H9 (cell line): ENCODE results near the gene IPPK. TPM values are rescaled to one million over a fixed set of nuclear protein-coding genes. Genes with fewer than 3 reads are reported as not detected.

ENCODE experiments used
- DNase-seq: peaks from one replicate; pipeline ENCODE4 v3.0.0-alpha.2; 2017
- H2AFZ ChIP-seq: one replicate; pipeline ENCODE4 v1.6.1; 2013; ENCODE audit warnings: mild to moderate bottlenecking, low read length, control low read depth, moderate library complexity
- H2AK5ac ChIP-seq: 2 replicates; pipeline ENCODE4 v1.6.1; 2013; ENCODE audit warnings: low read length, control low read depth, mixed read lengths; ENCODE audit not compliant: insufficient read length
- H2BK120ac ChIP-seq: one replicate; pipeline ENCODE4 v1.6.1; 2013; ENCODE audit warnings: low read depth, mild to moderate bottlenecking, low read length, control low read depth, inconsistent platforms; ENCODE audit not compliant: poor library complexity, severe bottlenecking
- H2BK12ac ChIP-seq: 2 replicates; pipeline ENCODE4 v1.6.1; 2013; ENCODE audit warnings: low read length, control low read depth, mixed read lengths, low read depth; ENCODE audit not compliant: insufficient read length
- H2BK15ac ChIP-seq: 2 replicates; pipeline ENCODE4 v1.6.1; 2013; ENCODE audit warnings: low read depth, low read length, control low read depth
- H2BK20ac ChIP-seq: one replicate; pipeline ENCODE4 v1.6.1; 2013; ENCODE audit warnings: low read depth, mild to moderate bottlenecking, low read length, control low read depth, inconsistent platforms; ENCODE audit not compliant: poor library complexity, severe bottlenecking
- H2BK5ac ChIP-seq: 2 replicates; pipeline ENCODE4 v1.6.1; 2013; ENCODE audit warnings: low read length, control low read depth, mixed read lengths; ENCODE audit not compliant: insufficient read length
- H3K14ac ChIP-seq: 2 replicates; pipeline ENCODE4 v1.6.1; 2013; ENCODE audit warnings: low read length, control low read depth; ENCODE audit not compliant: insufficient read depth
- H3K18ac ChIP-seq: 2 replicates; pipeline ENCODE4 v1.6.1; 2013; ENCODE audit warnings: low read depth, mild to moderate bottlenecking, mixed read lengths, low read length, control low read depth; ENCODE audit not compliant: insufficient read length
- H3K23ac ChIP-seq: 2 replicates; pipeline ENCODE4 v1.6.1; 2013; ENCODE audit warnings: low read length, control low read depth, mixed read lengths, low read depth; ENCODE audit not compliant: insufficient read length
- H3K23me2 ChIP-seq: 2 replicates; pipeline ENCODE4 v1.6.1; 2013; ENCODE audit warnings: low read depth, mild to moderate bottlenecking, mixed read lengths, low read length, control low read depth; ENCODE audit not compliant: insufficient read length, poor library complexity, severe bottlenecking
- H3K27ac ChIP-seq: 2 replicates; pipeline ENCODE4 v1.5.1; 2013; ENCODE audit warnings: low read length, control low read depth, mixed read lengths, low read depth; ENCODE audit not compliant: insufficient read length
- H3K27me3 ChIP-seq: 2 replicates; pipeline ENCODE4 v1.6.1; 2013; ENCODE audit warnings: low read length, control low read depth, inconsistent platforms; ENCODE audit not compliant: insufficient read depth
- H3K4ac ChIP-seq: 2 replicates; pipeline ENCODE4 v1.6.1; 2013; ENCODE audit warnings: low read depth, mild to moderate bottlenecking, control low read depth, inconsistent platforms, low read length, moderate library complexity
- H3K4me1 ChIP-seq: 2 replicates; pipeline ENCODE4 v1.6.1; 2013; ENCODE audit warnings: low read length, control low read depth, inconsistent platforms; ENCODE audit not compliant: insufficient read depth
- H3K4me2 ChIP-seq: 2 replicates; pipeline ENCODE4 v1.6.1; 2013; ENCODE audit warnings: low read length, control low read depth, mixed read lengths; ENCODE audit not compliant: insufficient read length, insufficient read depth
- H3K56ac ChIP-seq: 2 replicates; pipeline ENCODE4 v1.6.1; 2013; ENCODE audit warnings: low read depth, mild to moderate bottlenecking, mixed read lengths, low read length, control low read depth; ENCODE audit not compliant: insufficient read length
- H3K79me1 ChIP-seq: 2 replicates; pipeline ENCODE4 v1.6.1; 2013; ENCODE audit warnings: low read depth, mild to moderate bottlenecking, moderate library complexity, low read length, control low read depth, inconsistent platforms; ENCODE audit not compliant: insufficient read depth, poor library complexity, severe bottlenecking
- H3K79me2 ChIP-seq: 2 replicates; pipeline ENCODE4 v1.6.1; 2013; ENCODE audit warnings: low read length, control low read depth, inconsistent platforms; ENCODE audit not compliant: insufficient read depth
- H3K9ac ChIP-seq: 2 replicates; pipeline ENCODE4 v1.6.1; 2013; ENCODE audit warnings: low read length, control low read depth, mixed read lengths; ENCODE audit not compliant: insufficient read length; ENCODE audit errors: extremely low read depth
- H3K9me3 ChIP-seq: one replicate; pipeline ENCODE4 v1.6.1; 2013; ENCODE audit warnings: low read depth, low read length, inconsistent platforms; ENCODE audit not compliant: control insufficient read depth
- H3T11ph ChIP-seq: one replicate; pipeline ENCODE4 v1.6.1; 2013; ENCODE audit warnings: mild to moderate bottlenecking, low read length, control low read depth, inconsistent platforms
- H4K20me1 ChIP-seq: one replicate; pipeline ENCODE4 v1.6.1; 2013; ENCODE audit not compliant: control insufficient read depth, insufficient read length, insufficient read depth
- H4K5ac ChIP-seq: 2 replicates; pipeline ENCODE4 v1.6.1; 2013; ENCODE audit warnings: low read depth, mild to moderate bottlenecking, mixed read lengths, low read length, control low read depth; ENCODE audit not compliant: insufficient read length
- H4K8ac ChIP-seq: replicated peaks from 2 replicates; pipeline ENCODE4 v1.6.1; 2013; ENCODE audit warnings: low read length, control low read depth, mixed read lengths, low read depth; ENCODE audit not compliant: insufficient read length
- H4K91ac ChIP-seq: 2 replicates; pipeline ENCODE4 v1.6.1; 2013; ENCODE audit warnings: low read depth, mild to moderate bottlenecking, moderate library complexity, mixed read lengths, low read length, control low read depth; ENCODE audit not compliant: insufficient read length
- H3K27ac Mint-ChIP-seq, 3 experiments: 2 replicates in 2 of 3; 3 replicates in 1 of 3; pipeline ENCODE4 v1.8.0; 2020 to 2021; ENCODE audit warnings: mixed read lengths in 3 of 3, mild to moderate bottlenecking in 1 of 3, moderate library complexity in 1 of 3
- H3K27me3 Mint-ChIP-seq: 2 replicates; pipeline ENCODE4 v1.8.0; 2021; ENCODE audit warnings: low read depth, mild to moderate bottlenecking, moderate library complexity, mixed read lengths
- H3K36me3 Mint-ChIP-seq, 3 experiments: 2 replicates in 2 of 3; 3 replicates in 1 of 3; pipeline ENCODE4 v1.8.0; 2020 to 2021; ENCODE audit warnings: low read depth in 3 of 3, mixed read lengths in 3 of 3; ENCODE audit not compliant: insufficient read depth in 1 of 3
- H3K4me1 Mint-ChIP-seq, 2 experiments: 2 replicates each; pipeline ENCODE4 v1.8.0; 2020; ENCODE audit warnings: mixed read lengths in 2 of 2
- H3K4me3 Mint-ChIP-seq, 2 experiments: 2 replicates in 1 of 2; 3 replicates in 1 of 2; pipeline ENCODE4 v1.8.0; 2020 to 2021; ENCODE audit warnings: mild to moderate bottlenecking in 2 of 2, mixed read lengths in 2 of 2, moderate library complexity in 1 of 2
- H3K9me3 Mint-ChIP-seq, 2 experiments: 2 replicates in 1 of 2; 3 replicates in 1 of 2; pipeline ENCODE4 v1.8.0; 2020; ENCODE audit warnings: mild to moderate bottlenecking in 2 of 2, mixed read lengths in 2 of 2, moderate library complexity in 1 of 2
- WGBS: extraction: QIAGEN DNeasy Blood & Tissue Kit; methylation state at CpG from one replicate; pipeline ENCODE4 v1.1.7; 2013; ENCODE audit warnings: missing lambda C conversion rate, low lambda C conversion rate, mixed read lengths; ENCODE audit not compliant: insufficient read length; ENCODE audit errors: extremely low coverage; 5-methylcytosine and 5-hydroxymethylcytosine counted together
- total RNA-seq: library from RNA; stranded (reverse); gene quantifications from 2 replicates; pipeline ENCODE4 v1.2.1, GENCODE V29; 2021
- TF ChIP-seq, protein P1 (sequence below): fragments of 200-600 bp; sonication (generic); conservative IDR thresholded peaks from 3 replicates; pipeline ENCODE4 v1.8.0; 2021; ENCODE audit warnings: antibody characterized with exemption, mild to moderate bottlenecking

Gene IPPK
- total RNA-seq, 1 experiment from 2014 or later = 10.7 TPM

DNA sequence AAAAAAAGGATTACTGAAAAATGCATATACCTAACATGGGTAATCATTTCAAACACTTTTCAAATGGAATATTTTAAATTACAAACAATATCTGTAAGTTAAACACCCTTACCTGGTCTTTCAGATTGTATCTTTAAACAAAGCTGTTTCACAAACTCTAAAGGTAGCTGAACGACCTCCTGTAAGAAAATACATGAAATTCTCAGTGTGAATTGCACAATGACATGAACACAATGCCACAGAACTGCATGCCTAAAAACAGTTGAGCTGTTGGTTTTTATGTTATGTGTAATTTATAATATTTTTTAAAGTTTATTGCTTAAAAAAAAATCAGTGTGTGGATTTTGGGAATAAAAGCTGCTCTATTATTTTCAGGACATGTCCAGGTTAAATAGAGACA, 17.5 kb downstream of the IPPK start:
- H4K5ac ChIP-seq = no peak overlapping the region
- no peak for DNase-seq
- H3K4me2 ChIP-seq = no peak overlapping the region
- H2BK15ac ChIP-seq = no peak overlapping the region
- no peak overlapping the region for H2BK20ac ChIP-seq
- H3K4me1 Mint-ChIP-seq = no peaks in the 10 kb centered on the region
- H3K79me2 ChIP-seq = no peaks in the 10 kb centered on the region
- H3K18ac ChIP-seq = no peak overlapping the region
- H2BK5ac ChIP-seq = no peak overlapping the region
- no peaks in the 10 kb centered on the region for H3K79me1 ChIP-seq
- no peak overlapping the region for H3K4me3 Mint-ChIP-seq
- no peaks in the 10 kb centered on the region for H3K23me2 ChIP-seq
- no peaks in the 10 kb centered on the region for H3K9me3 Mint-ChIP-seq
- H2BK12ac ChIP-seq = no peak overlapping the region
- no peaks in the 10 kb centered on the region for H3K4me1 ChIP-seq
- H3K36me3 Mint-ChIP-seq = peaks cover 14 to 46% (median 39%) of the 10 kb centered on the region in 3 experiments; a peak in 6 of 7 replicates
- no peak overlapping the region for H2AFZ ChIP-seq
- H3K4ac ChIP-seq = no peak overlapping the region
- H4K20me1 ChIP-seq = no peaks in the 10 kb centered on the region
- H3K27ac ChIP-seq = no peak overlapping the region
- no peak overlapping the region for H3K56ac ChIP-seq
- no peak overlapping the region for H3K9ac ChIP-seq
- H3K27ac Mint-ChIP-seq = peak overlapping the region in 1 of 3 experiments; percentile 79; a peak in 1 of 7 replicates
- H3K27me3 Mint-ChIP-seq = no peaks in the 10 kb centered on the region
- H2AK5ac ChIP-seq = no peak overlapping the region
- no peaks in the 10 kb centered on the region for H3K9me3 ChIP-seq
- H2BK120ac ChIP-seq = no peak overlapping the region
- no peak overlapping the region for H4K91ac ChIP-seq
- TF ChIP-seq, protein P1, sequence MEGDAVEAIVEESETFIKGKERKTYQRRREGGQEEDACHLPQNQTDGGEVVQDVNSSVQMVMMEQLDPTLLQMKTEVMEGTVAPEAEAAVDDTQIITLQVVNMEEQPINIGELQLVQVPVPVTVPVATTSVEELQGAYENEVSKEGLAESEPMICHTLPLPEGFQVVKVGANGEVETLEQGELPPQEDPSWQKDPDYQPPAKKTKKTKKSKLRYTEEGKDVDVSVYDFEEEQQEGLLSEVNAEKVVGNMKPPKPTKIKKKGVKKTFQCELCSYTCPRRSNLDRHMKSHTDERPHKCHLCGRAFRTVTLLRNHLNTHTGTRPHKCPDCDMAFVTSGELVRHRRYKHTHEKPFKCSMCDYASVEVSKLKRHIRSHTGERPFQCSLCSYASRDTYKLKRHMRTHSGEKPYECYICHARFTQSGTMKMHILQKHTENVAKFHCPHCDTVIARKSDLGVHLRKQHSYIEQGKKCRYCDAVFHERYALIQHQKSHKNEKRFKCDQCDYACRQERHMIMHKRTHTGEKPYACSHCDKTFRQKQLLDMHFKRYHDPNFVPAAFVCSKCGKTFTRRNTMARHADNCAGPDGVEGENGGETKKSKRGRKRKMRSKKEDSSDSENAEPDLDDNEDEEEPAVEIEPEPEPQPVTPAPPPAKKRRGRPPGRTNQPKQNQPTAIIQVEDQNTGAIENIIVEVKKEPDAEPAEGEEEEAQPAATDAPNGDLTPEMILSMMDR = no peak
- no peak overlapping the region for H3K14ac ChIP-seq
- H3K23ac ChIP-seq = no peak overlapping the region
- no peak overlapping the region for H3T11ph ChIP-seq
- no peak overlapping the region for H4K8ac ChIP-seq
- H3K27me3 ChIP-seq = no peaks in the 10 kb centered on the region
- no CpG with 5 or more reads among the region's 1 CpG for WGBS
